Motor neuron (in vitro differentiated cells): ENCODE measurements around the gene SLC1A5. TPM values are rescaled to one million over a fixed set of nuclear protein-coding genes. Genes with fewer than 3 reads are reported as not detected.
"Not testable (repeated sequence)": the region's sequence is repeated elsewhere in the genome, so short reads cannot be mapped to it uniquely, and the experiment has no call there.

ENCODE experiments used
- ATAC-seq, 8 experiments: fragments of 200-7000 bp; cut with Tn5 transposase; replicated peaks in 6 of 8; 2 replicates each; pipeline ENCODE4 v1.8.0; 2021; ENCODE audit warnings: mild to moderate bottlenecking in 8 of 8, moderate library complexity in 8 of 8
- H3K27ac ChIP-seq, 2 donors: fragments of 250-450 bp; sonication (Bioruptor Pico); 2 replicates each; pipeline ENCODE4 v1.9.0; 2021; ENCODE audit warnings: antibody characterized with exemption in 2 of 2, mild to moderate bottlenecking in 2 of 2, moderate library complexity in 1 of 2
- H3K4me1 ChIP-seq, 2 donors: fragments of 250-450 bp; sonication (Bioruptor Pico); replicated peaks in 1 of 2; 2 replicates each; pipeline ENCODE4 v1.6.1; 2021; ENCODE audit warnings: antibody characterized with exemption in 2 of 2, mild to moderate bottlenecking in 2 of 2, moderate library complexity in 1 of 2
- H3K4me3 ChIP-seq, 5 donors: fragments of 250-450 bp; sonication (Bioruptor Pico); 2 replicates each; pipeline ENCODE4 v1.9.0; 2021; ENCODE audit warnings: antibody characterized with exemption in 5 of 5, mild to moderate bottlenecking in 5 of 5, moderate library complexity in 4 of 5
- WGBS, 10 experiments: fragments of 450-650 bp; shearing (Covaris generic); methylation state at CpG; one replicate each; pipeline ENCODE4 v1.0.0; 2022; 5-methylcytosine and 5-hydroxymethylcytosine counted together
- in situ Hi-C, 9 experiments: fragments of 400-800 bp; cut with MboI; loops; one replicate each; pipeline ENCODE4 v1.15.0; 2021; ENCODE audit warnings: low sequenced_read_pairs in 9 of 9, low pct_unique_long_range_greater_than_20kb in 2 of 9; ENCODE audit not compliant: unreplicated experiment in 9 of 9
- total RNA-seq, 8 experiments: library from RNA; unstranded; fragments of 300-600 nt; gene quantifications; 2 replicates each; pipeline versions ENCODE4 v1.2.3 to v1.2.4, GENCODE V29; 2022

SLC1A5 gene
- total RNA-seq, 8 experiments from 2014 or later, result 54.6 to 98.0 (median 77.7) TPM

- WGBS, 10 experiments, result 62 to 100% (median 80%) methylated on average over 1 to 8 of the region's 18 CpGs; no CpG with 5 or more reads in 3 of the 10 experiments
- H3K4me3 ChIP-seq, result no peak overlapping the region
- in situ Hi-C loops, result no loop called here
Observed at GRCh38 chr19:46815833-46816627, 27.6 kb upstream of the SLC1A5 start.

DNA sequence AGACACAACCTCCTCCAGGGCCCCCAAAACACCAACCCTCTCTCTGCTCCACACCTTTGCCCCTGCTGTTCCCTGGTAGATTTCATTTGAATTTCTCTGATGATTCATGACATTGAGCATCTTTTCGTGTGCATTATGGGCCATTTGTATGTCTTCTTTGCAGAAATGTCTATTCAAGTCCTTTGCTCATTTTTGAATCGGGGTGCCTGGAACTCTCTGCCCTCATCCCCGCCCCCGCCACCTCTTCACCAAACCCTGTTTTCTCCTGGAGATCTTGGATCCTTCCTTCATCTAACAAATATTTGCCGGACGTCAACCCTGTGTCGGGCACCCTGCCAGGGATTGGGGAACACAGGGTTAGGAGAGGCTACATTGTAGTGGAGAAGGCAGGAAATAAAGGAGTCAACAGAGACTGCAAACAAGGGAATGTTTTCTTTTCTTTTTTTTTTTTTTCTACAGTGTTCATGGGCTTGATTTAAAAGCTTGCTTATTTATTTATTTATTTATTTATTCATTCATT is 25.5 kb upstream of the SLC1A5 start:
- in situ Hi-C loops, result no loop called here
- WGBS, 10 experiments, result 18 to 100% (median 86%) methylated on average over 1 to 4 of the region's 7 CpGs; no CpG with 5 or more reads in 1 of the 10 experiments
- H3K27ac ChIP-seq, result no peak overlapping the region
- H3K4me1 ChIP-seq, result peaks cover 15 to 17% of the 10 kb centered on the region in 2 donors
- ATAC-seq, result peak in 3 of 8 experiments; percentile 36 to 65 (median 58)
- H3K4me3 ChIP-seq, result no peak overlapping the region

More at GRCh38 chr19:46815833-46816627, 27.6 kb upstream of the SLC1A5 start:
- ATAC-seq, result no peak
- peaks cover 28 to 32% of the 10 kb centered on the region in 2 donors for H3K4me1 ChIP-seq
- H3K27ac ChIP-seq, result no peak overlapping the region

GRCh38 chr19:46812977-46813838 is 24.8 kb upstream of the SLC1A5 start:
- Histone ChIP-seq H3K4me3 (no peak overlapping the region), H3K4me1 (peaks cover 15 to 17% of the 10 kb centered on the region in 2 donors), H3K27ac (peak overlapping the region; percentile 19 to 52)
- peak; percentile 20 to 92 (median 80) for ATAC-seq
- in situ Hi-C loops, result no loop called here
- 10 to 76% (median 49%) methylated on average over 2 to 8 of the region's 24 CpGs; no CpG with 5 or more reads in 4 of the 10 experiments for WGBS, 10 experiments

DNA sequence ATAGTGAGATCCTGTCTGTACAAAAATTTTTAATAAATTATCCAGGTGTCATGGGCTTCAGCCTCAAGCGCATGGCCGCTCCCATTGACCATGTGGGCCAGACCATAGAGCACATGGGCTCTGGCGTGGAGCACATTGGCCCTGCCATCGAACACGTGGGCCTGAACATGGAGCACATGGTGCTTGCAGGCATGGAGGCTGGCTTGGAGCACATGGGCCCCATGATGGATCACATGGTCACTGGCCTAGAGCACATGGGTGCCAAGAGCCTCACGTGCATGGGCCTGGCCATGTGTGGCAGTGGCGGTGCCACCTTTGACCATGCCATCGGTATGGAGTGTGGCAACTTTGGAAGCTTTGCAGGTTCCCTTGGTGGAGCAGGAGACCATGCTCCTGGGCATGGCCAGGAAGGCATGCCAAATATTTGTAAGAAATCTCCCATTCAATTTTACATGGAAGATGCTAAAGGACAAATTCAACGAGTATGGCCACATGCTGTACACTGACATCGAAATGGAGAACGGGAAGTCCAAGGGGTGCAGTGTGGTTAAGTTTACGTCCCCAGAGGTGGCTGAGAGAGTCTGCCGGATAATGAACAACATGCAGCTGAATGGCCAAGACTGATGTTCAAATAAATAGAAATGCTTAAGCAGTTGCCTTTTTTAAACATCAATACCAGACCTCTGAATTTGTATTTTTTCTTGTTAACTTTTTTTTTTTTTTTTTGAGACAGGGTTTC is 21.3 kb upstream of the SLC1A5 start:
- 81 to 100% (median 95%) methylated on average over 1 to 10 of the region's 13 CpGs for WGBS, 10 experiments
- no peak overlapping the region for H3K4me3 ChIP-seq
- in situ Hi-C loops, result no loop called here
- no peak overlapping the region for H3K27ac ChIP-seq
- ATAC-seq, result no peak
- peaks cover 15 to 17% of the 10 kb centered on the region in 2 donors for H3K4me1 ChIP-seq

DNA sequence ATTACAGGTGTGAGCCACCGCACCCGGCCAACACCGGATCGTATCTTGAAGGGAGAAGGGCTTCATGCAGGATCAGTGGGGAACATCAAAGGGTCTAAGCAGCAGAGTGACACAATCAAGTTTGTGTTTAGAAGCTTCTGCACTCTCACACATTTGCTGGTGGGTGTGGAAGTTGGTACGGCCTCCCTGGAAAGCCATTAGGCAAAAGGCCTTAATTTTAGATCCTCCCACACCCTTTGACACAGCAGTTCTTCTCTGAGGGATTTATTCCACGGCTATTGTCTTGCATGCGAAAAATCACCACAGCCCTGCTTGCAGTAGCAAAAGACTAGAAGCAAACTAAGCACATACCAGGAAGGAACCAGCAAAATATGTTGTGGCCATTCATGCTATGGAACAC is 18.3 kb upstream of the SLC1A5 start:
- ATAC-seq, result peak in 1 of 8 experiments; percentile 70
- Histone ChIP-seq H3K4me1 (no peaks in the 10 kb centered on the region), H3K27ac (no peak overlapping the region), H3K4me3 (no peak overlapping the region)
- WGBS, 10 experiments, result 19 to 100% (median 77%) methylated on average over 1 to 7 of the region's 7 CpGs; no CpG with 5 or more reads in 1 of the 10 experiments
- in situ Hi-C loops, result no loop called here

GRCh38 chr19:46804432-46804831 is 16.0 kb upstream of the SLC1A5 start:
- H3K4me1 ChIP-seq, H3K27ac ChIP-seq, H3K4me3 ChIP-seq, in situ Hi-C loops, ATAC-seq: not testable (repeated sequence)
- 17 to 100% (median 93%) methylated on average over 1 to 4 of the region's 4 CpGs; no CpG with 5 or more reads in 3 of the 10 experiments for WGBS, 10 experiments

- WGBS, 10 experiments, result 0 to 100% (median 60%) methylated on average over 1 of the region's 2 CpGs; no CpG with 5 or more reads in 7 of the 10 experiments
- no peak for ATAC-seq
- H3K4me3 ChIP-seq, result no peak overlapping the region
- no peak overlapping the region for H3K27ac ChIP-seq
- H3K4me1 ChIP-seq, result no peaks in the 10 kb centered on the region
- in situ Hi-C loops, result no loop called here
Observed at GRCh38 chr19:46803555-46803954, 15.2 kb upstream of the SLC1A5 start.

DNA sequence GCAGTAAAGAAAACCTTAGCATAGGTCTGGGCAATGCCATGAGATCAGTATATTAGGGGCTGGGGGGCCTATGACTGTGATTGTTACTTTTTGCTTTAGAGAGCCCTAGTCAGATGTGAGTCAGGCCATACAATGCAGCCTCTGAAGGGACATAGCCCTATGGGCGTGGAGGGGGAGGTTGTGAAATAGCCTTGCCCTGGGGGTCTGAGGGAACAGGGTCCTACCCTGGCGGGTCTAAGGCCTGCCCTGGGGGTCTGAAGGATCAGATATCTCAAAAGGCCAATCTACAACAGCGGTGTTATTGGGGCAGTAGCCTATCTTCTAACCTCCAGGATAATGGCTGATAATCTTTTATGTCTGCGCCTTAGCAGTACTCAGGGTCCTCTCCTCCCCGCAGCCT is 13.8 kb upstream of the SLC1A5 start:
- Histone ChIP-seq H3K27ac (no peak overlapping the region), H3K4me1 (no peaks in the 10 kb centered on the region), H3K4me3 (no peak overlapping the region)
- 74 to 100% (median 87%) methylated on average over 1 to 3 of the region's 5 CpGs; no CpG with 5 or more reads in 5 of the 10 experiments for WGBS, 10 experiments
- in situ Hi-C loops, result no loop called here
- ATAC-seq, result no peak

DNA sequence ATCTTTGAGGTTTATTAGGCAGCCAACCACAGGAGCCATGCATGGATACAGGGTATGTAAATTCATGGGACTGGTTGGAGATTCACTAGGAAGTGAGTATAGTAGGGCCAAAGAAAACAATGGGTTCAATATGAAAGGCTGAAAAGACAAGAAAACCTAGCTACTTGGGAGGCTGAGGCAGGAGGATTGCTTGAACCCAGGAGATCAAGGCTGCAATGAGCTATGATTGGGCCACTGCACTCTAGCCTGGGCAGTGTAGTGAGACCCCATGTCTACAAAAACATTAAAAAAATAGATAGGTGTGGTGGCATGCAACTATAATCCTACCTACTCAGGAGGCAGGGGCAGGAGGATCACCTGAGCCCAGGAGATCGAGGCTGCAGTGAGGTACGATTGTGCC is 10.3 kb upstream of the SLC1A5 start:
- no peak for ATAC-seq
- no peak overlapping the region for H3K4me3 ChIP-seq
- H3K27ac ChIP-seq, result no peak overlapping the region
- 60 to 100% (median 90%) methylated on average over 1 to 2 of the region's 2 CpGs; no CpG with 5 or more reads in 6 of the 10 experiments for WGBS, 10 experiments
- in situ Hi-C loops, result no loop called here
- H3K4me1 ChIP-seq, result peaks cover 11 to 13% of the 10 kb centered on the region in 2 donors

GRCh38 chr19:46797881-46798280 is 9.5 kb upstream of the SLC1A5 start:
- in situ Hi-C loops, result no loop called here
- ATAC-seq, result no peak
- WGBS, 10 experiments, result 100% methylated on average over 1 of the region's 1 CpG; no CpG with 5 or more reads in 8 of the 10 experiments
- Histone ChIP-seq H3K27ac (no peak overlapping the region), H3K4me1 (peaks cover 11 to 16% of the 10 kb centered on the region in 2 donors), H3K4me3 (no peak overlapping the region)

- H3K4me3 ChIP-seq, result no peak overlapping the region
- WGBS, 10 experiments, result 40 to 100% (median 88%) methylated on average over 2 to 5 of the region's 5 CpGs; no CpG with 5 or more reads in 2 of the 10 experiments
- no peak overlapping the region for H3K27ac ChIP-seq
- in situ Hi-C loops, result no loop called here
- H3K4me1 ChIP-seq, result peaks cover 11 to 19% of the 10 kb centered on the region in 2 donors
- ATAC-seq, result no peak
Observed at GRCh38 chr19:46791944-46792343, 3.5 kb upstream of the SLC1A5 start.

GRCh38 chr19:46789371-46789770 is 977 bp upstream of the SLC1A5 start:
- peaks cover 8 to 17% of the 10 kb centered on the region in 2 donors for H3K4me1 ChIP-seq
- WGBS, 10 experiments, result 64 to 100% (median 80%) methylated on average over 1 to 7 of the region's 8 CpGs; no CpG with 5 or more reads in 5 of the 10 experiments
- in situ Hi-C loops, result no loop called here
- H3K27ac ChIP-seq, result no peak overlapping the region
- ATAC-seq, result no peak
- no peak overlapping the region for H3K4me3 ChIP-seq
